ENCODE results near the gene GALNT2.

Gene GALNT2

GRCh38 chr1:230156068-230156467 is 89.0 kb downstream of the GALNT2 start:
- H3K4me2 ChIP-seq (ENCODE audit: low read depth, low read length, poor library complexity, severe bottlenecking), result peak overlapping the region; percentile 24
- peaks cover 51% of the 10 kb centered on the region for H4K20me1 ChIP-seq (ENCODE audit: insufficient read depth, low read length, poor library complexity, severe bottlenecking)
- no peaks in the 10 kb centered on the region for H3F3A ChIP-seq (ENCODE audit: low read depth)
- H2AFZ ChIP-seq (ENCODE audit: low read length), result no peak overlapping the region
- no peak overlapping the region for H3K4me3 ChIP-seq (ENCODE audit: low read length, poor library complexity, severe bottlenecking)
- no peak overlapping the region for H3K9ac ChIP-seq (ENCODE audit: low read depth, low read length, poor library complexity, severe bottlenecking)
- H3K4me1 ChIP-seq (ENCODE audit: insufficient read depth, low read length, poor library complexity, severe bottlenecking), result peaks cover 71% of the 10 kb centered on the region
- no peaks in the 10 kb centered on the region for H3K9me2 ChIP-seq (replicated peaks; ENCODE audit: low read depth, low read length)
- H3K27me3 ChIP-seq (ENCODE audit: insufficient read depth, low read length, poor library complexity, severe bottlenecking), result no peaks in the 10 kb centered on the region
- TF ChIP-seq EZH2phosphoT487 (IDR thresholded peaks at IDR 0.05; ENCODE audit: borderline replicate concordance) (no peak), CTCF (conservative IDR thresholded peaks at IDR 0.05; ENCODE audit: low read length) (no peak)
- peaks cover 100% of the 10 kb centered on the region for H3K79me2 ChIP-seq (ENCODE audit: insufficient read depth, low read length)
- H3K36me3 ChIP-seq (ENCODE audit: insufficient read depth, low read length), result peaks cover 6% of the 10 kb centered on the region; the same call in 1 of the 2 replicates
- no peaks in the 10 kb centered on the region for H3K9me3 ChIP-seq (ENCODE audit: insufficient read depth, low read depth, low read length)

DNA sequence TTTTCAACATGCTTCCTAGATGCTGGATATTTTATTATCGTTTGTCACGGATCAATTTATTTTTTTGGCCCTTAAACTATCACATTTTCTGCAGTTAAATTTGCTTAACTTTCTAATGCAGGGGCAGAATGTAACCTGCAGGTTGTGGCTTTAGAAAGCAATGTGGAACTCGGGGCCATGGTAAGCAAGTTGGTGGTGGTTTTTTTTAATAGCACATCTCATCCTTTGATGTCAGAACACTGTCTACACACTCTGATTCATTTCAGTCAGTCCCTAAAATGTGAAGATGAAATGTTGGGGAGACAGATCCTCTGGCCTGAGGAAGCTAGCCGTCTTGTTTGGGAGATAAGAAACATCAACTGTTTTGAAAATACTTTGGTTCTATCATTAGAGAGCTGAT is 89.5 kb downstream of the GALNT2 start:
- Histone ChIP-seq H3K36me3 (ENCODE audit: insufficient read depth, low read length) (peaks cover 2% of the 10 kb centered on the region; the same call in 1 of the 2 replicates), H3K9me2 (replicated peaks; ENCODE audit: low read depth, low read length) (no peaks in the 10 kb centered on the region), H3K9ac (ENCODE audit: low read depth, low read length, poor library complexity, severe bottlenecking) (no peak overlapping the region), H4K20me1 (ENCODE audit: insufficient read depth, low read length, poor library complexity, severe bottlenecking) (peaks cover 48% of the 10 kb centered on the region), H3K27me3 (ENCODE audit: insufficient read depth, low read length, poor library complexity, severe bottlenecking) (no peaks in the 10 kb centered on the region), H3K4me1 (ENCODE audit: insufficient read depth, low read length, poor library complexity, severe bottlenecking) (peaks cover 75% of the 10 kb centered on the region), H3K9me3 (ENCODE audit: insufficient read depth, low read depth, low read length) (no peaks in the 10 kb centered on the region), H3F3A (ENCODE audit: low read depth) (no peaks in the 10 kb centered on the region), H3K4me2 (ENCODE audit: low read depth, low read length, poor library complexity, severe bottlenecking) (peak overlapping the region; percentile 24), H3K79me2 (ENCODE audit: insufficient read depth, low read length) (peaks cover 100% of the 10 kb centered on the region), H3K4me3 (ENCODE audit: low read length, poor library complexity, severe bottlenecking) (no peak overlapping the region), H2AFZ (ENCODE audit: low read length) (no peak overlapping the region)
- TF ChIP-seq EZH2phosphoT487 (IDR thresholded peaks at IDR 0.05; ENCODE audit: borderline replicate concordance) (no peak), CTCF (conservative IDR thresholded peaks at IDR 0.05; ENCODE audit: low read length) (no peak)

GRCh38 chr1:230157420-230158390 is 90.7 kb downstream of the GALNT2 start:
- peaks cover 100% of the 10 kb centered on the region for H3K79me2 ChIP-seq (ENCODE audit: insufficient read depth, low read length)
- no peak overlapping the region for H2AFZ ChIP-seq (ENCODE audit: low read length)
- H3K9me2 ChIP-seq (replicated peaks; ENCODE audit: low read depth, low read length), result no peaks in the 10 kb centered on the region
- no peaks in the 10 kb centered on the region for H3F3A ChIP-seq (ENCODE audit: low read depth)
- no peaks in the 10 kb centered on the region for H3K27me3 ChIP-seq (ENCODE audit: insufficient read depth, low read length, poor library complexity, severe bottlenecking)
- H3K9ac ChIP-seq (ENCODE audit: low read depth, low read length, poor library complexity, severe bottlenecking), result no peak overlapping the region
- H3K36me3 ChIP-seq (ENCODE audit: insufficient read depth, low read length), result peaks cover 3% of the 10 kb centered on the region; the same call in 1 of the 2 replicates
- H3K4me2 ChIP-seq (ENCODE audit: low read depth, low read length, poor library complexity, severe bottlenecking), result no peak overlapping the region
- TF ChIP-seq EZH2phosphoT487 (IDR thresholded peaks at IDR 0.05; ENCODE audit: borderline replicate concordance) (no peak), CTCF (conservative IDR thresholded peaks at IDR 0.05; ENCODE audit: low read length) (no peak)
- H3K9me3 ChIP-seq (ENCODE audit: insufficient read depth, low read depth, low read length), result no peaks in the 10 kb centered on the region
- H3K4me3 ChIP-seq (ENCODE audit: low read length, poor library complexity, severe bottlenecking), result no peak overlapping the region
- peaks cover 78% of the 10 kb centered on the region for H3K4me1 ChIP-seq (ENCODE audit: insufficient read depth, low read length, poor library complexity, severe bottlenecking)
- H4K20me1 ChIP-seq (ENCODE audit: insufficient read depth, low read length, poor library complexity, severe bottlenecking), result peaks cover 40% of the 10 kb centered on the region
